Measurements from ENCODE around the gene COIL.

COIL gene

GRCh38 chr17:56902348-56902747, 58.5 kb downstream of the COIL start:
- DNase-seq = no peak

- DNase-seq = no peak
These were observed 61.4 kb downstream of the COIL start for GRCh38 chr17:56899403-56899802.

- no peak for DNase-seq
These were observed 62.0 kb downstream of the COIL start for GRCh38 chr17:56898874-56899273.

- no peak for DNase-seq
These were observed 63.0 kb downstream of the COIL start for GRCh38 chr17:56897646-56898424.

- DNase-seq = no peak
These were observed 63.9 kb downstream of the COIL start for GRCh38 chr17:56896968-56897359.

- no peak for DNase-seq
These were observed 64.5 kb downstream of the COIL start for GRCh38 chr17:56896217-56896967.

- no peak for DNase-seq
These were observed 65.9 kb downstream of the COIL start for GRCh38 chr17:56894859-56895455.

GRCh38 chr17:56893503-56893902, 67.3 kb downstream of the COIL start:
- no peak for DNase-seq

- no peak for DNase-seq
These were observed 68.5 kb downstream of the COIL start for GRCh38 chr17:56892333-56892732.

- DNase-seq = no peak
These were observed 69.1 kb downstream of the COIL start for GRCh38 chr17:56891751-56892150.

- DNase-seq = no peak
These were observed 69.8 kb downstream of the COIL start for GRCh38 chr17:56890906-56891674.

- no peak for DNase-seq
These were observed 70.5 kb downstream of the COIL start for GRCh38 chr17:56890390-56890789.

Measured in DMS79 (cell line).